ENCODE data around the gene ABCA12. TPM values are rescaled to one million over a fixed set of nuclear protein-coding genes. Genes with fewer than 3 reads are reported as not detected.

ABCA12 gene, protein sequence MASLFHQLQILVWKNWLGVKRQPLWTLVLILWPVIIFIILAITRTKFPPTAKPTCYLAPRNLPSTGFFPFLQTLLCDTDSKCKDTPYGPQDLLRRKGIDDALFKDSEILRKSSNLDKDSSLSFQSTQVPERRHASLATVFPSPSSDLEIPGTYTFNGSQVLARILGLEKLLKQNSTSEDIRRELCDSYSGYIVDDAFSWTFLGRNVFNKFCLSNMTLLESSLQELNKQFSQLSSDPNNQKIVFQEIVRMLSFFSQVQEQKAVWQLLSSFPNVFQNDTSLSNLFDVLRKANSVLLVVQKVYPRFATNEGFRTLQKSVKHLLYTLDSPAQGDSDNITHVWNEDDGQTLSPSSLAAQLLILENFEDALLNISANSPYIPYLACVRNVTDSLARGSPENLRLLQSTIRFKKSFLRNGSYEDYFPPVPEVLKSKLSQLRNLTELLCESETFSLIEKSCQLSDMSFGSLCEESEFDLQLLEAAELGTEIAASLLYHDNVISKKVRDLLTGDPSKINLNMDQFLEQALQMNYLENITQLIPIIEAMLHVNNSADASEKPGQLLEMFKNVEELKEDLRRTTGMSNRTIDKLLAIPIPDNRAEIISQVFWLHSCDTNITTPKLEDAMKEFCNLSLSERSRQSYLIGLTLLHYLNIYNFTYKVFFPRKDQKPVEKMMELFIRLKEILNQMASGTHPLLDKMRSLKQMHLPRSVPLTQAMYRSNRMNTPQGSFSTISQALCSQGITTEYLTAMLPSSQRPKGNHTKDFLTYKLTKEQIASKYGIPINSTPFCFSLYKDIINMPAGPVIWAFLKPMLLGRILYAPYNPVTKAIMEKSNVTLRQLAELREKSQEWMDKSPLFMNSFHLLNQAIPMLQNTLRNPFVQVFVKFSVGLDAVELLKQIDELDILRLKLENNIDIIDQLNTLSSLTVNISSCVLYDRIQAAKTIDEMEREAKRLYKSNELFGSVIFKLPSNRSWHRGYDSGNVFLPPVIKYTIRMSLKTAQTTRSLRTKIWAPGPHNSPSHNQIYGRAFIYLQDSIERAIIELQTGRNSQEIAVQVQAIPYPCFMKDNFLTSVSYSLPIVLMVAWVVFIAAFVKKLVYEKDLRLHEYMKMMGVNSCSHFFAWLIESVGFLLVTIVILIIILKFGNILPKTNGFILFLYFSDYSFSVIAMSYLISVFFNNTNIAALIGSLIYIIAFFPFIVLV (N-terminal part only)
- 0.09 and 0.16 TPM in 2 replicates for total RNA-seq

GRCh38 chr2:215138479-215138878 lies at the start of gene ABCA12:
TSS of gene ABCA12 (minus strand) at chr2:215138626. CDS start at chr2:215138208, 418 bp downstream.

Other genes with a start within 250 kb of the ABCA12 start
- gene ATIC, start 173.4 kb upstream of the ABCA12 start, total RNA-seq: 17.2 and 31.8 TPM in 2 replicates